Midbrain (tissue), 1 donor: ENCODE results near the gene CMIP.
A peak's percentile ranks its signal among the peaks of the same experiment; 100 is the strongest.
"Not testable (repeated sequence)": the region's sequence is repeated elsewhere in the genome, so short reads cannot be mapped to it uniquely, and the experiment has no call there.

ENCODE experiments used
- DNase-seq: peaks from one replicate; lab custom pipeline; 2025; lab: John Stamatoyannopoulos, UW

The CMIP gene

DNA sequence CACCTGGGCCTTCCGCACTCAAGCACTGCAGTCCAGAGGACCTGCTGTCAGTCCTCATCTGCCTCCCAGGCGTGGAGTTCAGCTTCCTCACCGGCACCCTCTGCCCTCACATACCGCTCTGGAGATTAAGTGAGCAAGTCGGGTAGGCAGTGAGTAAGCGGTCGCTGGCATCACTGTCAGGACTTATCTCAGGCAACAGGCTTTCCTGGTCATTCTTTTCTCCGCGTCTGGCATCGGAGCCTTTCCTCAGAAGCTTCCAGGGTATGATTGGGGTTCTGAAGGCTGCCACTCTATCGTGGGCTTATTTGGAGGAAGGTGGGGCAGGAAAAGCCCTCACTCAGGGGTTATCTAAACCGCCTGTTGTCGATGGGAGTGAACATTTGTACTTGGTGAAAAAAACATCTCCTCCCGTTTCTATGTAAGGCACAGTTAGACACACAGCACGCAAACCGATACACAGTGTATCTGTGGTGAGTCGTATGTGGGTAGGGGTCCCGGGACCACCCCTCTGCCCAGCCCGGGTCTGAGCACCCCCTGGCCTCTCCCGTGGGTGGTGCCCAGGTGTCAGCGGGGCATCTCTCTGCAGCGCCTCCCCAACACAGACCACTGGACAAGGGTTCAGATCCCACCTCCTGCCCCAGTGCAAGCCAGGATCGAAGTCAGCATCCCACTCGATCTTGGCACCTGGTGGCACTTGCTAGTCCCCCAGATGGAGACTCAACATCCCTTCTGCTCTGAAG is 242.0 kb downstream of the CMIP start:
- no peak for DNase-seq

DNA sequence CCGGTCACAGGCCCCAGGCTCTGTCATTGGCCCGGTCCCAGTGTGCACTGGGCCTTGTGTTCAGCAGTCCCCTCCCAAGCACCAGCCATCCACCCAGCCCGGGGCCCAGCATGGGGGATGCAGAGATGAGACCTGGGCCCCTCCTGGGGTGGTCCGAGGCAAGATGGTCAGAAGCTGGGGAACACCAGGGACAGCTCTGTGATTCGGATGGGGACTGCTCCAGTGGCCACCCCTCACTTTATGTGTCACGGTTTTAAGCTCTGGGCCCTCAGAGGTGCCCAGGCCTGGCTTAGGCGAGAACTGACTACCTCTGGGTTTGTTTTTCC is 242.5 kb downstream of the CMIP start:
- DNase-seq: no peak

DNA sequence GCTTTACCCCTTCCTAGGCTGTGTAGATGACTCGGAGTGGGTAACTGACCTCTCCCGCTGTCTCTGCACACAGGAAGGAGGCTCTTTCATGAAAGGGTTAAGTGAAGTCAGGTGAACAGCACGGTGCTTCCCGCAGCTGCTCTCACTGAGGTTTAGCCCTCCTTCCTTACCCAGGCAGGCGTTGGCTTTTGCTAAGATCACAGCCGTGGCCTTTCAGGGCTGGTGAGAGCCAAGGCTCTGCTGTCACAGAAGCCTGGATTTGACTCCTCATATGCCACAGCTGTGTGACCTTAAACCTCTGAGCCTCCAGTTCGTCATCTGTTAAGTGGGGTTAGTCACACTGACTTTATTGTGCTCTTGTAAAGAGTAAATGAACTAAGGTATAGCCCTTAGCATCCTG is 243.6 kb downstream of the CMIP start:
- DNase-seq: no peak

DNA sequence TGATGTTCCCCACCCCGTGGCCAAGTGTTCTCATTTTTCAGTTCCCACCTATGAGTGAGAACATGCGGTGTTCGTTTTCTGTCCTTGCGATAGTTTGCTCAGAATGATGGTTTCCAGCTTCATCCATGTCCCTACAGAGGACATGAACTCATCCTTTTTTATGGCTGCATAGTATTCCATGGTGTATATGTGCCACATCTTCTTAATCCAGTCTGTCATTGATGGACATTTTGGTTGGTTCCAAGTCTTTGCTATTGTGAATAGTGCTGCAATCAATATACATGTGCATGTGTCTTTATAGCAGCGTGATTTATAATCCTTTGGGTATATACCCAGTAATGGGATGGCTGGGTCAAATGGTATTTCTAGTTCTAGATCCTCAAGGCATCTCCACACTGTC is 244.2 kb downstream of the CMIP start:
- DNase-seq: not testable (repeated sequence)

DNA sequence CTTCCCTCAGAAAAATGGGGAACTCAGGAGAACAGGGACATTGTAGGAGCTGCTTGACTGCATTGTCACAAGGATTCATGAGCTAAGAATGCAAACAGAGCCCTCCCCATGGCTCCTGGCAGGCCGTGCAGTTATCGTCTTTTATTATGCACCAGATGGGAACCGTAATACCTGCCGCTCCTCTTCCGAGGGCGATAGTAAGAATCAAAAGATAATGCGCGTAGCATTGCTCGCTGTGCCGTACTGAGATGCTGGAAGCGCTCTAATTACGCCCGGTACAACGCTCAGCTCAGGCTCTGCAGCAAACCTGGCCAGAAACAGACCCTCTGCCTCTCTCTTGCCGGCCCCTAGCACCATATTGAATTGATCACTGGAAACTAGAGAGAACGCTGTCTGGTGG is 247.4 kb downstream of the CMIP start:
- no peak for DNase-seq

DNA sequence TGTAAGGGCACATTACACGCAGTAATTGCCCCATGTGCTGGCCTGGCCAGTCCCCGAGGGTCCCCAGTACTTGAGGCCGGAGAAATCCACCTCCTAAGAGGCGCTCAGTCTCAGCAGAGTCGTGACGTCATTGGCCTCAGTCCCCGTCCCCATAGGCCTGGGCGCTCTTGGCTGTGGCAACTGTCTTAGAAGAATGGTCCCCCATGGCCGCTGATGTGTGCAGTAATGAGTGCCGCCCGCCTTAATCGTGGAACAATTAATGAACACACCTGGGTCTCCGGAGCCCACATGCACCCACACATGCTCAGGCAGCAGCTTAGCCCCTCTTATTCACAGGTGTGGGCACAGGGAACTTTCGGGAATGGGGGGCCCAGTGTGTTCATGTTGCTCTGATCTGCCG is 248.0 kb downstream of the CMIP start:
- DNase-seq: no peak

DNA sequence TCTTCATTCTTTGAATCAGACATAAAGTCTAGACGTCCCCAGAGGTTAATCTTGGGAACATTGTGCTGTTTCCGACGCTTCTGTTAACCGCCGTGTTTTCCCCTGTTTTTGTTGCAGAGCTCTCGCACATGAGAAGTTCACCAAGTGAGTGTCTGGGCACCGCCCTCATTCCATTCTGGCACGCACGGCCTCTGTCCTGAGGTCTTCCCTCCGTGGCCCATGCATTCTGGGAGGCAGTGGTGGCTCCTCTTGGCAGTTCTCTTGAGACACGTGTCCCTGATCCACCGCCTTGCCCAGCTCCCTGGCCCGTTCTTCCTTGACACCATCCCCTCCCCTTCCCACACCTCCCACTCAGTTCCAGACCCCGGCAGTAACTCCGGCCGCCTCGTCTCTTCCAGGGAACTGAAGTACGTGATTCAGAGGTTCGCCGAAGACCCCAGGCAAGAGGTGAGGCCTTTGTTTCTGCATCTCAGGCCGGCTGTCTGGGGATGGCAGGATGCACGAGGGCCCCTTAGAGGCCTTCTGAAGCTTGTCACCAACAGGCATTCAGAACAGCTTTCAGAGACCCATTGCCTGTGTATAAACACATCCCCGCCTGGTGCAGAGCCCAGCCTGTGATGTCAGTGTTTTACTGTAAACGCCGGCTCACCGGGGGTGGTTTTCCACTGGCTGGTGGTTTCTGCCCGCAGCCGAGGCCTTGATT is 248.6 kb downstream of the CMIP start:
- no peak for DNase-seq

DNA sequence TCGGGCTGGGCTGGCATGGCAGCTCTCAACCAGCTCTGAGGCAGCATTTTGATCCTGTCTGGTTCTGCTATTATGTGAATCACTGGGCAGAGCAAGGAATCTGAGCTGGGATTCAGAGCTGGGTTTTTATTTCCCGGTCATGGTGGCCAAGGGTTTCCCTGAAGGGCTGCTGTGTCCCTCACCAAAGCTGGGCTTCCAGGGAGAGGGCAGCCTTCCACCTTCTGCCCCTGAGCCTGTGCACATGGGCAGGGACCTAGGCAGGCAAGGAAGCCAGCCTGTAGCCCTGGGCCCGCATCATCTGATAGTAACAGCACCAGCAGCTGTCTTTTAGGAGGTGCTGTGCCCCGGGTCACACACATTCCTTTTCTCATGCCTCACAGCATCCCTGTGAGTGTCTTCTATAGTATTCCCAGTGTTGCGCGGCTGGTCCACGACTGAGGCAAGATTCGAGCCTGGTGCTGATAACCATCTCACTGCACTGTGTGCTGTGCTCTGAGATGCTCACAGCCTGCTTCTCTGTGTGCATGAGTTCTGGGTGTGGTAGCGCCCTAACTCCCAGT is 249.2 kb downstream of the CMIP start:
- DNase-seq: no peak

DNA sequence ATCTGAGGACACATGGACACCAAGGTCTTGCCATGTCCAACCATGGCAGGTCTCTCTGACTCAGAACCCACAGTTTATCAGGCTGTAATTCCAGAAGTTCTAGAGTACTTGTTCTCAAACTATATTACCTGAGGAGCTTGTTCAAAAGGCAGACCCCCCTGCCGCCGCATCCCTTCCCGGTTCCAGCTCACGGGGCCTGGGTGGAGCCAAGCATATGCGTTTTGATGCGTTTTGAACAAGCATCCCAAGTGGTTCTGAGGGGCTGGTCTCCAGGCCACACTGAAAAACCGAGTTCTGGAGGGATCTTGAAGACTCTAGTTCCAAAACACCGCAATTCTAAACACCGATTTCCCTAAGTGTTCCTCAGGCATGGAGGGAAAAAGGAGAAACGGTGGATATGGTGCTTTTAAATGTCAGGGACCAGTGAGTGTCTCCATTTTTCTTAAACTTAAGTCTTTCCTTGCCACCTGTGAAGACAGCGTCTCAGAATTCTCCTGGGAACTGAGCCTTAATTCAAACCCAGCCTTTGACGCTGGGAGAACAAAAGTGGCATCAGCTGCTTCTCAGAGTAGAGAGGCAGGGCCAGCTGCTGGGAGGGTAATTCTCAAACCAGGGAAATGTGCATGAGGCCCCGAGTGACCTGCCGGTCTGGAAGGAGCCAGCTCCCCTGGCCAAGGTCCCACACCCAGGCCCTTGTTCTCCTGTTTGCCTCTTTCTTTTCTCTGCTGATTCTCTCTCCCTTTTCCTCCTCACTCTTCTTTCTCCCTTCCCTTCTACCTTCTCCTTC is 250.1 kb downstream of the CMIP start:
- DNase-seq: peak; percentile 36

DNA sequence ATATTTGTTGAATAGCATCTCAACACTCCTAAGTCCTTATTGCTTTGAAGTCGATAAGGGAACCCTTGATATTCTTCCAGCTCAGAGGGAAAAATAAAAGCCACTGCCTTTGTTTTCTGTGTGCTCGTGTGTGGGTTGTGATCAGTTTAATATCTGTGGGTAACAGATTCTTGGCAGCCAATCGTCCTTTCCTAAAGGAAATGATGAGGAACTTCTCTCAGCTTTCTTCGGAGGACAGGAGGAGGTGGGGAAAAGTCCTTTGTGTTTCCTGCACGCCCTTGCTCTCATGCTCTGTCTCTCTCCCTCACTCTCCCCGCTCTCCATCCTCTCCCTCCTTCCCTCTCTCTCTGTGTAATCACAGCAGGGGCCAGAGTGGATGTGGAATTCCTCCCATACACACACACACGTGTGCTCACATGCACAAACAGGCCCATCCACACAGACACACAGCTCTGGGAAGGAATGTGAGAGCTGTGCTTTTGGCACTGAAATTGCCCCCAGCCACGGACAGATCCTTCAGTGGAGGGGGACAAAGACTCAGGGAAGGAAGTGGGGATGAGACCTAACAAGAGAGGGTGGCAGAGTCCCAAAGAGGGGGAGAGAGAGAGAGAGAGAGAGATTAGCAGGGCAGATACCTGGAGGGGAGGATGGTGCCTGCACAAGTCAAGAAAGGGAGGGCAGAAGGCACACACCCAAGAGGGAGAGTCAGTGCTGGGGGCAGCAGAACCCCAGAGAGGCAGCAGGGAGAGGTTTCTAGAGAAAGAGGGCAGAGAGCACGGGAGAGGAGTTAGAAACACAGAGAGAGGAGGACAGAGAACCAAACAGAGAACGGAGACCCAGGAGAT is 250.9 kb downstream of the CMIP start:
- no peak for DNase-seq

DNA sequence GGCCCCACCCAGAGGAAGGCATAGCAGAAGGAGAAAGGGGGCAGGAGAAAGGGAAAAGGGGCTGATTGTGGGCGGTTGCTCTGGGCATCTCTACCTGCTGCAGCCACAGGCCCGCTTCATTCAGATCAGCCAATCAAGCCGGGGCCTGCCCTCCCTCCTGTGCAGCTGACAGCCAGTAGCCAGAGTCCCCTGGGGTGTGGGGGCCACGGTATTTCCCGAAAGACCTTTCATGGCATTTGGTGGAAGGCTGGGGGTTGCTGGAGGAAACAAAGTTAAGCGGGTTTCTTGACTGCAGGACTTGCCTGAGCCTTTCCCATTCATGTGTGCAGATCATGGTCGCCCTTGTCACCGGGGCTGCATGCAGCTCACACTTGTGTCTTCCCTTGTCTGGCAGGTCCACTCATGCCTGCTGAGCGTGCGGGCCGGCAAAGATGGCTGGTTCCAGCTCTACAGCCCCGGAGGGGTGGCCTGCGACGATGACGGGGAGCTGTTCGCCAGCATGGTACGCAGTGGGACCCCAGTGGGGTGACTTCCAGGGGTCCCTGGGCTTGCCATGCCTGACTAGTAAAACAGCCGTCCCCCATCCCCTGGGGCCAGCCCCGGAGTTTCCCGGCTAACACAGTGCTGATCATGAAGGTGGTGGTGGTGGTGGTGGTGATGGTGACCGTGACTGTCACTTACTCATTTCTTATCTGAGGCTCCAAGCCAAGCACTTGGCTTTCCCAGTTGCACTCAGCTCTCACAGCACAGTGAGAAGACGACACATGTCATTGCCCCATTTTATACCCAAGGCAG is 251.8 kb downstream of the CMIP start:
- no peak for DNase-seq

DNA sequence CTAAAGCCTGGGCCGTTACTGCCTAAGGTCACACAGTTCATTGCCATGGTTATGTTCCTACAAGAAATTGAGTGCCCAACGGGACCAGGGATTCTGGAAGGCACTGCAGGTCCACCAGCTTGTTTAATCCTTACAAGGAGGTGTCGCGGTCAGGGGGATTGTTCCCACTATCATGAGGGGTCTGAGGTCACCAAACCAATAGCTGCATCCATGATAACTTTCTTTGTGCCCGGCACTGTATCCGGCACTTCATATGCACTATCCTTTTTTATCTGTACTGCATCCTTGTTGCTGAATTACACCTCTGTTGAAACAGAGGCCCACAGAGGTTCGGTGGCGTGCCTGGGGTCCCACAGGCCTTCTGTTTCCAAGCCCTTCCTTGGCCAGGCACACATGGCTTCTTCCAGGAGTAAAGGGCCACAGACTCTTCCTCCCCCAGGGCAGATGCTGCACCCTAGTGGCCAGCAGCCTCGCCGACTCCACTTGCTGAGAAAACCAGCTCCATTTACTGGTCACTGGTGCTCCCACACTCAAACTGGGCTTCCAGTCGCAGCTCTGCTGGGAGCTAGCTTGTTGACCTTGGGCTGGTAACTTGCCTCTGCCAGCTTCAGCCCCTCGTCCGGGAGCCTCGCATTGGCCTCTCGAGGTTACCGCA is 252.5 kb downstream of the CMIP start:
- DNase-seq: peak; percentile 21

DNA sequence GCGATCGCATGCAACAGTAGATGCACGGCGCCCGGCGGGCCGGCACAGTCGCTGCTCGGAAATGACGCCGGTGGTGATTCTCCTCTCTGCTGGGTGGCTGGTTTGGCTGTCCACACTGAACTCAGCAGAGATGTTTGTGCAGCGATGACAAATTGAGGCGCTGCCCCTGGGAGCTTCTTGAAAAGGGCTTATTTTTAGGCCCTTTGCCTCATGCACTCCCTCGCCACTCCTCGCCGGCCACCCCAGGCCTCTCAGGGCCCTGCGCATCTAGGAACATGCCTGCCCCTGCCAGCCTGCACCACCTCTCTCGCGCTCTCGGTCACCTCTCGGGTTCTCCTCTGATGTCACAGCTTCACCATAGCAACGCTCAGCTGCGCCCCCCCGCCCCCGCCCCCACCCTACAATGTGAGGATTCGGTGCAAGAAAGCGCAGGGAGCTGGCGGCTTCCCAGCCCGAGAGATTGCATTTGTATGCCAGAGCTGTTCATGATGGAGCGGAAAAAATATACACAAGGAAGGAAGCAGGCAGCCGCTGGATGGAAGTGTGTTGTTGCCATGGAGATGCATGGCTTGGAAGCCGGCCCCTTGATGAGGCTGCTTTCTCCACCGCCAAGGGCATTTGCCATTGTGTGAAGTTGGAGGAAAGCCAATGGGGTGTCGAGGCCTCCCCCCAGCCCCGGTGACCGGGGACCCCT is 253.2 kb downstream of the CMIP start:
- peak; percentile 45 for DNase-seq

DNA sequence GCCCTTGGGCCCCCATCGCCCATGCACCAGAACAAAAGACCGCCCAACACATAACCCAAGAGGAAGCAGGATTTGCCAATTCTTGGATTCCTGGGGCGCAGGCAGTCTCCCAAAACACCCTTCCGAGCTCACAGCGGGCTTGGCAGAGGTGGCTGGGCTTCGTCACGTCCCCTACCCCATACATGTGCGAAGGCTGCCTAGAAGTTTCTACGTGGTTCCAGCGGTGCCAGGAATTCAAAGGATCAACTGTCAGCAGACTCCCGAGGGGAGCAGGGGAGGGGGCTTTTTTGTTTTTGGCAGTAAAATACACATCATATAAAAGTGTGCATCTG is 253.7 kb downstream of the CMIP start:
- DNase-seq: no peak

DNA sequence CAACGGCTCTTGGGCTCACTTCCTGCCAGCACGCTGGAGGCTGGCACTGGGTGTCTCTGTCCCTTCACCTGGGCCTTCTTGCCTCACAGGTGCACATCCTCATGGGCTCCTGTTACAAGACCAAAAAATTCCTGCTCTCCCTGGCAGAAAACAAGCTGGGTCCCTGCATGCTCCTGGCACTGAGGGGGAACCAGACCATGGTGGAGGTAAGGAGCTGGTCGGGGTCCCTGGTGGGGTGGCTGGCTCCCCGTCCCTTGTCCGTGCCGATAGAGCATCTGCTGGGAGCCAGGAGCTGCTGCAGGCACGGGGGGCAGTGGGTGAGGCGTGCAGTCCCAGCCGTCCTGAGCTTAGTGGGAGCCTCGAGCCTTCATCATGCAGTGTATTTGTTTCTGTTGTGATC is 255.0 kb downstream of the CMIP start:
- DNase-seq: no peak

DNA sequence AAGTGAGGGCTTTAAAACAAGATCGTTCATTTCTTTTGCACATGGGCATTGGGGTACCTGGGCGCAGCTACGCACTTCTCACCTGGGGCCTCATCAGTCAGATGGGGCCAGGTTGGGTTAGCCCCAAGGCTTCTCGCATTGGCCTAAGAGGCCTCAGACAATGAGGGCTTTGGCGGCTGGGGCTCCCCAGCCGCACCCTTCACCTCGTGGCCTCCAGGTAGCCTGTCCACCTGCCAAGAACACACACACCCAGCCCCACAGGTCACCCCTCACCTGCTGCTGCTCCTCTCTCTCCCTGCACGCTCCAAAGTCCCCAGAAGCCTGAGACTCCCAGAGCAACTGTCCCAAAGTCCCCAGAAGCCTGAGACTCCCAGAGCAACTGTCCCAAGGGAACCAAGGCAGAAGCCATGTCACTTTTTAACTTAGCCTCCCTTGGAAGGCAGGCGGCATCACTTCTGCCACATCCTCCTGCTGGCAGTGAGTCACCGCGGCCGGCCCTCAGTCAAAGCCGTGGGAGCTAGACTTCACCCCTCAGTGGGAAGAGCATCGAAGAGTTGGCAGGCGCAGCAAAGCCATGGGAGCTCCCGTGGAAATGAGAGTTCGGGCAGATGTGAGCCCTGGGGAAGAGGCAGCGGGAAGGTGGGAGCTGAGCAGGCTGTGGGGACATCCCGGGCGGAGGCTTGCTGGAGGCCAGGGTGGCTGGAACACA is 255.6 kb downstream of the CMIP start:
- DNase-seq: no peak

DNA sequence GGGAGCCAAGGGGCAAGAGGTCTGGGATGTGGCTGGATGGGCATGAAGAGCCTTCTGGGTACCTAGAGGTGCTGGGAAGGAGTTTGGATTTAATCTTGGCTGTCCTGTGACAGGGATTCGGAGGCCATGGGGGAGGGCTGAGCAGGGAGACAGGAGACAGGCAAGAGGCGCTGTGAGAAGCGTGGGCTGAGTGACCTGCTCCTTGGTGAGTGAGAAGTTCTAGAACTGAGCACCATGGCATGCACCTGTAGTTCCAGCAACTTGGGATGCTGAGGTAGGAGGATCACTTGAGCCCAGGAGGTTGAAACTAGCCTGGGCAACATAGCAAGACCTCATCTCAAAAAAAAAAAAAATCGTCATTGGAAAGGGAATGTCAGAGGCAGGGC is 256.2 kb downstream of the CMIP start:
- DNase-seq: no peak

DNA sequence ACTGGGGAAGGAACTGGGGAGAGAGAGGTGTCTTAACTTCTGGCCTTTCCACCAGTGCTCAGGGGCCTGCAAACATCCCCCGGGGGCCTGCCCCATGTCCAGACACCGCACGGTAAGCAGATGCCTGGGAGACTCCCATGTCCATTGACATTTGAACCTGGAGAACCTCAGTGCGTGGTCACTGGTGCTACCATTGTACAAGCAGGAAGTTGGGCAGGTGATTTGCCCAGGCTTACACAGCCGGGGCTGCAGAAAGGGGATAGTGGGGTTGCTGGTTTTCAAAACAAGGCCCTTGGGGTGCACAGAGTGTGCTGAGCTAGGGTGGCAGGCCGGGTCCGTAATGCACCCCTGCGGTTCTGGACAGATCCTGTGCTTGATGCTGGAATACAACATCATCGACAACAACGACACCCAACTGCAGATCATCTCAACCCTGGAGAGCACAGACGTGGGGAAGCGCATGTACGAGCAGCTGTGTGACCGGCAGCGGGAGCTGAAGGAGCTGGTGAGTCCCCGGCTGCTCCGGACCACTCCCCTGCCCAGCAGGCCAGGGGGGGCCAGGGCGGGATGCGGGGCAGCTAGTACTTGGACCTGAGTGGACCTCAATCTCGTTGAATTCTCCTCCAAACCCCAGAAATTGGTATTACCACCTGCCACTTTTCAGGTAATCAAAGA is 256.8 kb downstream of the CMIP start:
- no peak for DNase-seq

DNA sequence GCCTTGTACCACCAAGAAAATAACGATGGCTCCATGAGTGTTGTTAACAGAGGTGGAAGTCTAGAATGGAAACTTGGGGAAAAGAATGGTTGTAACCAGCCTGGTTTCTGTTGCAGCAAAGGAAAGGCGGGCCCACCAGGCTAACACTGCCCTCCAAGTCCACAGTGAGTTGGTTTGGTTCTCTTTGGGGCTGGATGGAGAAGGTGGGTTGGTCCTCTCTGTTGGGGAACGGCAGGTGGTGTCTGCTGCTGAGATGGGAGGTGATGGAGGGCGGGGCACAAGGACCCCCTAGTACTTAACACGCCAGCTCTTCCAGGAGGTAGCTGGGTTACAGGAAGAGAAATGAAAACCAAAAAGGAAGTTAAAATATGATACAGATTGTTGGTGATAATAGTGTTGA is 257.9 kb downstream of the CMIP start:
- no peak for DNase-seq
